Kidney capillary endothelial cell (primary cell): Measurements from ENCODE around the gene SEC11C.
A peak's percentile ranks its signal among the peaks of the same experiment; 100 is the strongest.
"Not testable (repeated sequence)": the region's sequence is repeated elsewhere in the genome, so short reads cannot be mapped to it uniquely, and the experiment has no call there.

Experiments used
- DNase-seq: peaks from one replicate; pipeline ENCODE4 v3.0.0-alpha.2; 2018; ENCODE audit warnings: low spot score

SEC11C gene

DNA sequence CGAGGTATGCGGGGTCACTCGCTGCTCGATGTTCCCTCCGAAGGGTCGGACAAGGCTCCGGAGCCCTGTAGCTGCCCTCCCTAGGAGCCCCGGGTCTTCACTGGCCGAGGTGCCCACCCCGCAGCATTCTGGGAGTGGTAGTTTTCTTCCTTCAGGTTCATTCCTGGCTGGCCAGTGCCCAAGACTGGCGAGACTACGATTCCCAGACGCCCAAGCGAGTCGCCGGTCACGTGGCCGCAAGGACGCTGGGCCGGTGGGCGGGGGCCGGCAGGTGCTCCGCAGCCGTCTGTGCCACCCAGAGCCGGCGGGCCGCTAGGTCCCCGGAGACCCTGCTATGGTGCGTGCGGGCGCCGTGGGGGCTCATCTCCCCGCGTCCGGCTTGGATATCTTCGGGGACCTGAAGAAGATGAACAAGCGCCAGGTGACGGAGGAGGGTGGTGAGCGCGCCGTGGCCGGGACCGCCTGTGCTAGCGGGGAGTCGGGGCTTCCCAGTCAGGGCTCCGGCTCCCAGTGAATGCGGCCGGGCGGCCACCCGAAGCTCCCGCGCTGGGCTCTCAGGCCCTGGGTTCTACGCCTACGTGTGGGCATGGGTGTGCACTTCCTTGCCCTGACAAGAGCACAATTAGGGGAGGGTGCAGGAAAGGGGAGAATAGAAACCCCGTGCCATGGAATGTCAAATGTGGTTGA lies at the start of gene SEC11C:
SEC11C (plus strand) TSS at position 270 of the 687 bp plus-strand sequence; CDS start at position 335, 65 bp downstream.
- DNase-seq: peak; percentile 96

DNA sequence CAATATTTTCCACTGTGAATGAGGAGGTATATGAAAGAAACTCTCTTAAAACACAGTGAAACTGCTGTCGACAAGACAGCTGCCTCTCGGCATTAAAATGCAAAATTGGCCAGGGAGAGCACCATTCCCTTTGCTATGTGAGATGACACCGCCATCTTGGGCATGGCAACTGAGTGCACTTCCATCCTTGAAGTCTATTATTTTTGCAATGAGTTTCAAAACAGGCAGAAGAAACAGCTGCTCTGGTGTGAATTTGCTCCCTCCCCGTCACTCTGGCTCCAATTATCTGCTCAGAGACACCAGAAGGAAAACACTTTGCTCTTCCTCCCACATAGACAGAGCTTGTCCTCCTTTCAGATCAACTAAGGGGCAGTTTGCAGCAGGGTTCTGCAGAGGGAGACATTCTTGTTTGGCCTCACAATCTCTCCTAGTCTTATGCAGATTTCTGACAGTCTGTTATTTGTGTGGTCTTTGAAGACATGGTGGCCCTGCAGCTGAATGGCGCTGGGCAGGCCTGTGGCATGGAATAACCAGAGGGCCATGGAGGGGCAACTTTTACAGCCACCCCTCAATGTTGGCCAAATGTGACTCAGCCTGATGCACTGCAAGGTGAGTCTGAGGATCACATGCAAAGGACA lies 48.6 kb upstream of the SEC11C start:
- DNase-seq: no peak

DNA sequence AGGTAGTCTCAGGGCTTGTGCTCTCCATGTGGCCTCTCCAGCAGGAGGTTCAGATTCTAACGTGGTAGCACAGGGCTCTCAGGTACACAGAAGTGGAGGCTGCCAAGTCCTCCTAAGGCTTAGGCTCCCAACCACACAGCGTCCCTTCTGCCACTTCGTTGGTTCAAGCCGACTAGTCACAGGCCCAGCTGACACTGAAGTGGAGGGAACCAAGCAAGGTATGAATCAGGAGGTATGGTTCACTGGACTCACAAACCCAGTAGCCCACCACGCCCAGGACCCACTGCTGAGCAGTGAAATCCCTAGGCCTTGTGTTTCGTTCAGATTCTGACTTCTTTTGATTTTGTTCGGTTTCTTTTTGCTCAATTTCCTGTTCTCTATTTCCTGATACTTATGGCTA lies 46.0 kb upstream of the SEC11C start:
- no peak for DNase-seq

DNA sequence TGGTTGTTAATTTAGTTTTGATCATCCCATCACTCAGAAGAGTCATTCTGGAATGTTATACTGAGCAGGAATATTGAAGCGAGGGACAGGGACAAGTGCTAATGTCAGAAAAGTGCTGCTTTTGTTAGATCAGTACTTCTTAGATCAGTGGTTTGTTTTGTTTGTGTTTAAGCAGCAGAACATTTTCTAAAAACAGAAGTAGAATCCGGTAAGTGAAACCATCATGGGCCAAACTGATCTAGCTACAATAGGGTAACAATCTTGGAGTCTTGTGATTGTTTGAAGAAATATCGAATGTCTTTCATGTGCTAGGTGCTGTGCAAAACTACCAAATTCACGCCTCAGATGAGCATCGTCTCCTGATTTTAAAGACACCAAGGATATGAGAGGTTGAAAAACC lies 45.1 kb upstream of the SEC11C start:
- no peak for DNase-seq

DNA sequence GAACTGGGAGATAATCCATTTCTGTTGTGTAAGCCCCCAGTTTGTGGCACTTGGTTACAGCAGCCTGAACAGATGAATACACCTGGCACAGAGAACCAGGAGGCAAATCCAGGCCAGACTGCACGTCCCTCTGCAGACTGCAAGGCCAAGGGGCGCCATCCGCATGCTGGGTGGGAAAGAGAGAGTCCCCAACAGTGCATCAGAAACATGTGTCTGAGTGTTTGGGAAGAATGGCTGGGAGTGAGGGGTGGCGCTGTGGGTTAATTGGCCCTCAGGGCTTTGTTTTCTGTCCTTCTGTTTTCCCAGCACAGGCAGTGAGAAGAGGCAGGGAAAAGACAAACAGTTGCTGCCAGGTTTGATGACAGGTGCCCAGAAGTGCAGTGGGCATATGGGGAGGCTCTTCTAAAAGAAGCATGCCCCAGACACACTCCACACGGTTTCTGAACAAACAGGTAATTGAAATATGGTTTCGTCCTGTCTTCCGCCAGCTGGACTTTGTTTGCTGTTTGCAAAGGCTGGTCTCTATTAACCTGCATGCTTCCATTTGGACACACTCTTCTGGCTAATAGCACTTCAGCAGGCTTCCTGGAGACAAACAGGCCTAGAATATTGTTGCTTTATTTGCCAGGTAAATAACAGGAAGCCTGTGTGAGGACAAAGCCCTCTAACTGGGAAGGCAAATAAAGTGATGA lies 43.4 kb upstream of the SEC11C start:
- no peak for DNase-seq

DNA sequence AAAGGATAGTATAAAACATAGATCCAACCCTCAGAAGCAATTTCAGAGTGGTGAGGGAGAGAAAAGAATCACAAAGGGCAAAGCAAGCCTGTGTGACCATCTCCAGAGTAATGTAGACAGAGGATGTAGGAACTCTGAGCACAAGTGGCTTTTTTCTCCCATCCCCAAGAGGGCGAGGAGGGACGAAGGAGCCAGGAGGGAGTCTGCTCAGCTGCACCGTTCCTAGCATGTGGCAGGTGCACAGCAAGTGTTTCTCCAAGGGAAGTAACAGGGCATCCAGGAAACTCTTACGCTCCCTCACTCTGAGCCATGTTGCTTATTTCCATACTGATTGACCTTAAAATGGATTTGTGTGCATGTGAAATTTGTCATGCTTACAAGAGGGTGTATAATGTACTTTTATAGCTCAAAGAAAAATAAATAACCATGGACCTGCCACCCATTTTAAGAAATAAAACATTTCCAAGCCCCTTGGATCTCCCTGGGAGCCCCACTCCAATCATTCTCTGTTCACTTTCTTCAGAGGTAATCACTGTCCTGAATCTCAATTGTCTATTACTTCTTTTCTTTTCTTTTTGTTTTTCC lies 37.8 kb upstream of the SEC11C start:
- DNase-seq: no peak

DNA sequence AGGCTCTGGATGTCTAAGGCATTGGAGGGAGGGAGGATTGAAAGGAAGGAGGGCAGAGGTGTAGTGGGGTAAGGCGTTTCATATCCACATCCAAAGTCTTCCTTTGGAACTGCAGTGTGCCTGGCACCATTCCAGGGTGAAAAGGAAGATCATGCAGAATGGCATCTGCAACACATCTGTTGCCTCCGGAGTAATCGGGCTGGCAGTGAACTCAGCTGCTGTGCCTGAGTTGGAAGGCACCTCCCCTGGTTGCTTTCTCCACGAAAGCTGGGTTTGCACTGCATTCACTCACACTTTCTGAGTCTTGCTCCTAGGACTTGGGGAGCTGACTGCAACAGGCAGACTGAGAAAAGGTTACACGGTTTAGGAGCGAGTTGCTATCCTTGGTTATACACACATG lies 30.3 kb upstream of the SEC11C start:
- no peak for DNase-seq

DNA sequence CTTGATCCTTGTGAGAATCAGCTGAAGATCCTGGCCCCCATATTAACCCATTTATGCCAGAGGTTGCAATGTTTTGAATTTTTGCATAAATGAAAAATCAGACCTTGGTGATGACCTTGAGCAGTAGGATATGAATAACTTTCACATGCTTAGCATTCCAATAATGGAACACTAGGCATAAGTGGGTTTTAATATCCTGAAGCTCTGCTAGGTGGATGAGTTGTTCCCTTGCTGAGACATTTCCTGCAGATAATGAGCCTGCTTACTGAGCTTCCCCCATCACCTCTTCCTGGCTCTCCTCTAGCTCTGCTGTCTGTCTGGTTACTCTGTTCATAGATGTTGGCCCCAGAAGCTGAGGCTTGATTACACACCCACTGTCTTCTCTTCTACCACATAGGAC lies 25.5 kb upstream of the SEC11C start:
- peak; percentile 53 for DNase-seq

DNA sequence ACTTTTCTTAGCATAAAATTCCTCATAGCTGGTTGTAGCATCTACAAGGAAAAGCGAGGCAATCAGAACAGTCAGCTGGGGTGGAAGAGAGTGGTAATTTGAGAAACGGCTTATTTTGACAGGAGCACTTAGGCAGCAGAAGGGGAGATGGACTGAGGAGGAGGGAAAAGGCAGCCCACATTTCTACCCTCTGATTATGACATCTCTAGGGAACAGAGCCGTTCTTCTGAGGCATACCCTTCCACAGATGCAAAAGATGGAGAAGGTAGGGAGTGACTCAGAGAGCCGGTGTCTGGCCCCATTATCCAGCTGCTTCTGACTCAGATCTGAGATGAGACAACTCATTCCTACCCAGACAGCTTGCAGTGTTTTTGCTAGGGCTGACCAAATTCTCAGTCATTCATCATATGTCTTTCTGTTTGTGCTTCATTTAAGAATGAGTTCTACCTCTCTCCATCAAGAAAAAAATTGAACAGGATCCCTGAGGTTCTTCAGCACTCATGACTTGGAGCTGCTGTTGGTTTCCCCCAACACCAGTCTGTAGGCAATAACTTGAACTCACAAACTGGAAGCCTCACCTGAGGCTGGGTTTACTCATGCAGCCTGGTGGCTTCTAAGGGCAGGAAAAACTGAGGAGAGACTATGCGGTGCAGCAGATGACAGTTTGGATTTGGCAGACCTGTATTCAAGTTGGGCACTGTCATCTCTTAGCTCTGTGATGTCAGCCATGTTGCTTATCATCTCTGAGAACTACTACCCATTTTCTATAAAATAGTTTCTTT lies 15.9 kb upstream of the SEC11C start:
- DNase-seq: peak; percentile 94

DNA sequence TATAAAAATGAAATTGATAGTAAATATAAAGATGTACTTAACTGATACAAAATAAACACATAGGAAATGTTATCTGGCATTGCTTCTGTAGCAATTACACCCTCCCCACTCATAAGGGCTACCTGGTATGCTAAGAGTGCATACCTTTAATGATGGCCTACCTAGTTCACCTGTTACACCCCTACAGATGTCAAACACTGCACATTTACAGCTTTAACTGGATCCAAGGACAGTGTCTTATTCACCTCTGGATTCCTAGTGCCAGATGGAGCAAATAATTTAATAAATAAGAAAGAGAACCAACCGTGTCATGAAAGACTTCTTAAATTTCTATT lies 15.3 kb upstream of the SEC11C start:
- DNase-seq: no peak

DNA sequence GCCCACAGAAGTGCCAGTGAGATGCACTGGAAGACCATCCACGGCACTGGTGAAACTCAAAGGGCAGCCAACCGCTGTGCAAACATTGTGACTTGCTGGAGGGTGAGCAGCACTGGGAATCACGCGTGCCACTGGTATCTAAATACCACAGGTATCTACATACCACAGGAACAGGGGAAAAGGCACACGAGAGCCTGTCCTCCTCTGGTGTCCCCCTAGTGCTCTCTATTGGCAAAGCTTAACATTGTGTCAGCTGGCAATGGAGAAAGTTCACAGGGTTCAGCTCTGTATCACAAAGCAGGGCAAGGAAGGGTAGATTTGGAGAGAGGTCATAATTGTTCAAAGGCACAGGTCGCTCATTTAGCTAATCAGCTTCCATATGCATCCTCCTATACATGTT lies 12.6 kb upstream of the SEC11C start:
- DNase-seq: no peak

DNA sequence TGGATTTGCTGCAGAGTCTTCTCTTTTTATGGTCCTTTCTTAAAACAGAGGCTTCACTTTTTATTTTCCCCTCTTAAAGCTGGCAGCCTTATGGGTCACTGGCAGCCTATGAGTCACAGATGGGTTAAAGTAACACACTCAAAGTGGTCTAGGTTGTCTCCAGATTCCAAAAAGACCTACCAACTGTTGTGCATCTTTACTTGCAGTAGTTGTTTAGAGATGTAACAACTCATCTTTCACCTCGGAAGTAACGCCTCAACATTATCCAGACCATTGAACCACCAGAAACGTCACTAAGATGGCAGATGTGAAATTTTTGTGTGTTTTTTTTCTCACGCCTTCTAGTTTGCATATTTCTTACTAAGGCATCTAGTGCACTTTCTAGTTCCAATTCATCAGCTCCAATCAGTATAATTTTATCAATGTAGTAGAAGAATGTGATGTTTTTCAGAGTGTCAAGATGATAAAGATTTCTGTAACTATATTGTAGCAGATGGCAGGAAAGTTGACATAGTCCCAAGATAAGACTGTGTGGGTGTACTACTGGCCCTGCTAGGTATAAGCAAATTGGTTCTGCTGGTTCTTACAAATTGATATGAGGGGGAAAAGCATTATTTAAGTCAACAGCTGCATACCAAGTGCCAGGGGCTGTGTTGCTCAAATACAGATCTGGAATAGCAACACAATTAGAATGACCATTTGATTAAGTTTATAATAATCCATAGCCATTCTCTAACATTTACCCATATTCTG lies 9.6 kb upstream of the SEC11C start:
- DNase-seq: no peak

DNA sequence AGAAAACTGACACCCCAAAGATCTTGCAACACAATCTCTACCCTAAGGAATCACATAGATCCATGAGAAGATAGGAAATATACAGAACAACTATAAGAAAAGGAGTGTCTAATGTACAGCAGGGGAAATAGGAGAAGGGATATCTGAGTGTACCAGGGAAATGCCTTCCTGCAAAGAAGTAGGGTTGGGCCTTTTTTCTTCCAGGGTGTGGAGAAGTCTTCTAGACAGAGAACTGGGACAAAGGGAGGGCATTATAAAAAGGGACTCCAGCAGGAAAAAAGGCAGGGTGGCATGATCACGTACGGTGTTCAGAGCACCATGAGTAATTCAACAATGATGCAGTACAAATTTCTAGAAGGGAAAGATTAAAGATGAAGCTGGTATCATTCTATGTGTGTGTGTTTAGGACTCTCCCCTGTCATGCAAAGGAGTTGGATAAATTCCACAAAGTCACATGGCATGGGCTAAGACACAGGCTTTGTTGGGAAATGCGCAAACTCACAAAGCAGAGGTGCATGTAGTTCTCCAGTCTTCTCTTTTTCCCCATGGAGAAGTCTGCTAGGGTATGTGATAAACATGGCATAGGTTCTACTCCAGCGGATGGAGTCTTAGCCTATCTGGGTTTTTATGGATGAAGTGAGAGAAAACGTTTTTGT lies 6.7 kb upstream of the SEC11C start:
- DNase-seq: no peak

DNA sequence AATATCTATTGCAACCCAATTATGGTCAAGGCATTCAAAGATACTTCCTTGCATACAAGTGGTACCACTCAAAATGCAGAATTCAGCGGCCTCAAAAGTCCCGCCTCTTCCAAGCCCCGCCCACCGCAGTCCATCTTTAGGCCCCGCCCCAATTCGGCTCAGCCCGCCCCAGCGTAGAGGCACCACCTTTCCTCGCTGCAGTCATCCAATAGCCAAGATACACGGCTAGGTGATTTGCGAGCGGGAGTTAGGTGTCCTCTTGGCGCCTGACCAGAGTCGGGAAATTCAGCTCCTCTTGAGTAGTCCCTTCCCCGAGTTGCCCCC lies 431 bp upstream of the SEC11C start:
- DNase-seq: peak; percentile 90

DNA sequence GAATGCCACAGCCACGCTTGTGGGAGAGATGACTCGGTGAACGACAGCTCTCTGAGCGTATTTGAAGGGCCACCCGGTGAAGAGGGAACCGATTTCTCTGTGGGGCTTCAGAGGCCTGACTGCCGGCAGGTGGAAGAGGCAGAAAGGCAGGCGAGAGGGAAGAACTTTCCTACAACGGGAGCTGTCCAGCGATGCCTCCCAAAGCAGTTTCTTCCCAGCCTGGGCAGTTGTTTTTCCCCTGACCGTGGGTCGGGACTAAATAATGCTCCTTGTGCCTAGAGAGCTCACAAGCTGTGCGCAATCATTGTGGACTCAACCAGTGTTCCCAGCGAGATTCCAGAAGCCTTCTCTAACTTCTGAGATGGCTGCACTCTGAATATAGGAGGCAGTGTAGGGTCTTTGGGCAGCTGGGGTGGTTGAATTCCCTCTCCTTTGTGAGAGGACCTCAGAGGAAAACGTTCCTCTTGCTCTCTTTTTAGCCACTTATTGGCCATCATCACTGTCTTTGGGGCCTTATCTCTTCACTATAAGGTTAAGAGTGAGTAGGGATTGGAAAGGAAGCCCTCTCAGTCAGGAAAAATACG lies 710 bp downstream of the SEC11C start:
- peak; percentile 29 for DNase-seq

DNA sequence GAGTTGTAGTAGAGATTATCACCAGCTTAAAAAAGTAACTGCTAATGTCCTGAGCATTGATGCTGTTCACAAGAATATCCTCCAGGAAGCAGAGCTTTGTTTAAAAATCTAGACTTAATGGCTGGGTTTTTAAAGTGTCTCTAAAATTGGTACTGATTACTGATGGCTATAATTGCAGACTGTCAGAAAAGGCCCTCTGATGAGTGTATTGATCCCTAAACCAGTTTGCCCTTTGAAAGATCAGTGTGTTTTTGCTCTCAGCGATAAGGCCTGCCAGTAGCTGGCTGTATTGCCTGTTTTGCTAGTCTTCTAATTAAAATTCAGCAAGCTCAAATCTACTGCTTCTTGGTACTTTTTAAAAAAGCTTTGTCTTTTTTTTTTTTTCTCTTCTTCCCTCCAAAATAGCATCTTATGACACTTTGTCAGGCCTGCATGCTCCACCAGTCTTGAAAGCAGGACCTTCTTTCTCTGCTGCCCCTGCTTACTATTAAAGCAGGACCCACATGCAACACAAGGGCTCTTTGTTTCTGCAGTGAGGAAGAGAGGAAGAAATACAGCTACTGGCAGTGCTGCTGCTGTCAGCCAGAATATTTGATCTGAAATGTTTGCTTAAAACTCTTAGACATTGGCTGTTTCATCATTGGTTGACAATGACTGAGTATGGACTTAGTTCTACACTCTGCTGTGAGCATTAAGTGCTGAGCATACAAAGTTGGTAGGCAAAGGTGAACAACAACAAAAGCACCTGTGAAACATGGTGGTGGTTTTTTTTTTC lies 1.8 kb downstream of the SEC11C start:
- DNase-seq: no peak

DNA sequence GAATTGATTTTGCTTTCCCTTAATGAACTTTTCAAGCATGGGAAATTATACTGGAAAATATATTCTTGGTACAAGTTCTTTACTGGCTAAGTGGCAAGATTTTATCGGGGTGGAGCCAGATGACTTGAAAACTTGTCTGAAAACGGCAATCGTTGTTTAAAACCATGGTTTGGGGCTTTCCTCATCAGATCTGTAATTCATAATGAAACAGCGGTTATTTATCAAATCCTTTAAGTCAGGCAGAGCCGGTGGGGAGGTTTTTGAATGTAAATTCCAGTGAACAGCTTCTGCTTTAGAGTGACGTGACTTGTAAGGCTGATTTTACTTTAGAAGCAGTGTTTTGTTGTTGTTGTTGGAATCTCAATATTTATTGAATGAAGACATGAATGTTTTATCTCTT lies 2.6 kb downstream of the SEC11C start:
- DNase-seq: no peak

DNA sequence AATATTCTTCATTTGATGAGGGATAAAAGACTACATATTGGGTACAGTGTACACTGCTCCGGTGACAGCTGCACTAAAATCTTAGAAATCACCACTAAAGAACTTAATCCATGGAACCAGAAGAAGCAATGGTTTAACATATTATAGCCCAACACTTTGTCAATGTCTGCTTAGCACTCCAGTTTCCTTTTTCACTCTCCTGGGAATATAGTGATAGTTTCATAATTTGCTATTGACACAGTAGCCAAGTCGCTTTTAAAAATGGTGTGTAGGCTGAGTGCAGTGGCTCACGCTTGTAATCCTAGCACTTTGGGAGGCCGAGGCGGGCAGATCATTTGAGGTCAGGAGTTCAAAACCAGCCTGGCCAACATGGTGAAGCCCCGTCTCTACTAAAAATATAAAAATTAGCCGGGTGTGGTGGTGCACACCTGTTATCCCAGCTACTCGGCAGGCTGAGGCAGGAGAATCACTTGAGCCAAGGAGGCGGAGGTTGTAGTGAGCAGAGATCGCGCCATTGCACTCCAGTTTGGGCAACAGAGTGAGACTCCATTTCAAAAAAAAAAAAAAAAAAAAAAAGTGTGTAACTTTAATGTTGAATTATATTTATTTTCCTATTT lies 3.2 kb downstream of the SEC11C start:
- DNase-seq: not testable (repeated sequence)

DNA sequence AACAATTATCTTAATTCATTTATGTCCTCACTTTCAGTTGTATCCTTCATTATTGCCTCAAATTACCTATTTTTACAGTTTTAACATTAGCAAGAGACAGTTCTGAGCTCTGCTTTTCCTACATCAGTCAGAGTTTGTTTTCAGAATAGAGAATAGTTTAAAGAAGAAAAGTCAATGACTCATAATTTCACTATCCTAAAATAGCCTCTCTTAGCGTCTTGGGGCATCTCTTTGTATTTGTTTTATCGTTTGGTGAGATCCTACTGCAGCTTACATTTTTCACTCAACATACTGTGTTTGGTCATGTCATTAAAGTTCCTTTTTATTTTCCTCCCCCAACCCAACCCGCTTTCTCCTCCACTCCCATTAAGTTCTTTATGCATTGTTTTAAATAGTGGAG lies 3.8 kb downstream of the SEC11C start:
- DNase-seq: no peak

DNA sequence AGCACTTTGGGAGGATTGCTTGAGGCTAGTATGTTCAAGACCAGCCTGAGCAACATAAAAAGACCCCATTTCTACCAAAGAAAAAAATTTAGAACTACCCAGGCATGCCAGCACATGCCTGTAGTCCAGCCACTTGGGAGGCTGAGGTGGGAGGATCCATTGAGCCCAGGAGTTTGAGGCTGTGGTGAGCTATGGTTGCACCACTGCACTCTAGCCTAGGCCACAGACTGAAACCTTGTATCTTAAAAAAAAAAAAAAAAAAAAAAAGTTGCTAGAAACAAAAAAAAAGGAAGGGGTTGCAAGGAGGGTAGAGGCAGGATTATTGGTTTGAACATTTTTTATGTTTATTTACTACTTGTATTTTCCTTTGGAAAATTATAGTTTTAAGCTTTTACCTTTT lies 4.8 kb downstream of the SEC11C start:
- no peak for DNase-seq
